KOPT-K1 (cell line): ENCODE results near the gene MYO7B.
"Not testable (repeated sequence)": the region's sequence is repeated elsewhere in the genome, so short reads cannot be mapped to it uniquely, and the experiment has no call there.

Experiments used
- H3K27ac ChIP-seq: fragments of 200-600 bp; sonication (generic); 2 replicates; pipeline ENCODE4 v1.5.1; 2016; ENCODE audit warnings: antibody characterized with exemption, mild to moderate bottlenecking, low read depth, low read length; ENCODE audit not compliant: poor library complexity, severe bottlenecking
- H3K36me3 ChIP-seq: fragments of 200-600 bp; sonication (generic); 2 replicates; pipeline ENCODE4 v1.5.1; 2017; ENCODE audit warnings: antibody characterized with exemption, mild to moderate bottlenecking, low read length, moderate library complexity; ENCODE audit not compliant: insufficient read depth
- H3K9me3 ChIP-seq: fragments of 200-600 bp; sonication (generic); 2 replicates; pipeline ENCODE4 v1.5.1; 2017; ENCODE audit warnings: antibody characterized with exemption, low read length, mild to moderate bottlenecking; ENCODE audit not compliant: insufficient read depth, poor library complexity, severe bottlenecking

MYO7B gene

GRCh38 chr2:127570282-127571250 lies 35.1 kb downstream of the MYO7B start:
- no peaks in the 10 kb centered on the region for H3K36me3 ChIP-seq
- no peak overlapping the region for H3K27ac ChIP-seq
- no peaks in the 10 kb centered on the region for H3K9me3 ChIP-seq

GRCh38 chr2:127572352-127572751 lies 36.9 kb downstream of the MYO7B start:
- not testable (repeated sequence) for H3K9me3 ChIP-seq, H3K36me3 ChIP-seq, H3K27ac ChIP-seq

GRCh38 chr2:127572841-127573240 lies 37.4 kb downstream of the MYO7B start:
- no peak overlapping the region for H3K27ac ChIP-seq
- no peaks in the 10 kb centered on the region for H3K9me3 ChIP-seq
- H3K36me3 ChIP-seq = no peaks in the 10 kb centered on the region

- Histone ChIP-seq H3K9me3 (no peaks in the 10 kb centered on the region), H3K27ac (no peak overlapping the region), H3K36me3 (no peaks in the 10 kb centered on the region)
These were observed 37.8 kb downstream of the MYO7B start for GRCh38 chr2:127573298-127573697.

- no peaks in the 10 kb centered on the region for H3K36me3 ChIP-seq
- H3K9me3 ChIP-seq = no peaks in the 10 kb centered on the region
- H3K27ac ChIP-seq = no peak overlapping the region
These were observed 38.3 kb downstream of the MYO7B start for GRCh38 chr2:127573771-127574170.

- no peaks in the 10 kb centered on the region for H3K9me3 ChIP-seq
- H3K27ac ChIP-seq = peak overlapping the region; percentile 28
- no peaks in the 10 kb centered on the region for H3K36me3 ChIP-seq
These were observed 39.2 kb downstream of the MYO7B start for GRCh38 chr2:127574656-127575055.

- H3K36me3 ChIP-seq = no peaks in the 10 kb centered on the region
- peak overlapping the region; percentile 28 for H3K27ac ChIP-seq
- no peaks in the 10 kb centered on the region for H3K9me3 ChIP-seq
These were observed 39.8 kb downstream of the MYO7B start for GRCh38 chr2:127575185-127575765.

- peak overlapping the region; percentile 10 for H3K27ac ChIP-seq
- H3K36me3 ChIP-seq = no peaks in the 10 kb centered on the region
- no peaks in the 10 kb centered on the region for H3K9me3 ChIP-seq
These were observed 40.5 kb downstream of the MYO7B start for GRCh38 chr2:127575941-127576432.

GRCh38 chr2:127576433-127577207 lies 41.1 kb downstream of the MYO7B start:
- peak overlapping the region; percentile 10 for H3K27ac ChIP-seq

GRCh38 chr2:127577208-127577475 lies 41.7 kb downstream of the MYO7B start:
- Histone ChIP-seq H3K27ac (no peak overlapping the region), H3K36me3 (no peaks in the 10 kb centered on the region), H3K9me3 (no peaks in the 10 kb centered on the region)

More at GRCh38 chr2:127576433-127577207, 41.1 kb downstream of the MYO7B start:
- Histone ChIP-seq H3K36me3 (no peaks in the 10 kb centered on the region), H3K9me3 (no peaks in the 10 kb centered on the region)

GRCh38 chr2:127577503-127577902 lies 42.0 kb downstream of the MYO7B start:
- Histone ChIP-seq H3K27ac (no peak overlapping the region), H3K9me3 (no peaks in the 10 kb centered on the region), H3K36me3 (no peaks in the 10 kb centered on the region)

GRCh38 chr2:127577973-127578372 lies 42.5 kb downstream of the MYO7B start:
- Histone ChIP-seq H3K36me3 (no peaks in the 10 kb centered on the region), H3K27ac (no peak overlapping the region), H3K9me3 (no peaks in the 10 kb centered on the region)

- Histone ChIP-seq H3K27ac (no peak overlapping the region), H3K9me3 (no peaks in the 10 kb centered on the region), H3K36me3 (no peaks in the 10 kb centered on the region)
These were observed 42.9 kb downstream of the MYO7B start for GRCh38 chr2:127578411-127578810.

- no peaks in the 10 kb centered on the region for H3K9me3 ChIP-seq
- no peaks in the 10 kb centered on the region for H3K36me3 ChIP-seq
- H3K27ac ChIP-seq = no peak overlapping the region
These were observed 43.7 kb downstream of the MYO7B start for GRCh38 chr2:127579231-127579630.
